PC-3 (cell line): ENCODE results near the gene SPTAN1. TPM values are rescaled to one million over a fixed set of nuclear protein-coding genes. Genes with fewer than 3 reads are reported as not detected.

Experiments used
- ATAC-seq: fragments of 200-7000 bp; cut with Tn5 transposase; 2 replicates; pipeline ENCODE4 v1.9.1; 2020; ENCODE audit warnings: mild to moderate bottlenecking, moderate library complexity
- BruUV-seq: library from RNA; stranded (reverse); fragments of 400-500 nt; replicated peaks from 2 replicates; lab custom pipeline; 2021; lab: Mats Ljungman, UMichigan
- CTCF ChIA-PET: fragments of 300-600 bp; sonication (Branson Sonifier 250); formaldehyde crosslinking; loops from one replicate; lab custom pipeline; 2022; ENCODE audit warnings: antibody characterized with exemption; lab: Charles Lee
- POLR2A ChIA-PET: fragments of 300-600 bp; sonication (Branson Sonifier 250); formaldehyde crosslinking; loops from one replicate; lab custom pipeline; 2022; ENCODE audit warnings: antibody characterized with exemption; ENCODE audit not compliant: unreplicated experiment; lab: Charles Lee
- DNase-seq: peaks from one replicate; pipeline ENCODE4 v3.0.0-alpha.2; 2015
- H2AFZ ChIP-seq: fragments of 300-600 bp; sonication (generic); 2 replicates; pipeline ENCODE4 v1.6.0; 2016; ENCODE audit warnings: antibody characterized with exemption, low read length
- H3F3A ChIP-seq: fragments of 300-600 bp; sonication (generic); one replicate; pipeline ENCODE4 v1.6.0; 2017; ENCODE audit warnings: antibody characterized with exemption, low read length, control low read depth, mild to moderate bottlenecking; ENCODE audit not compliant: unreplicated experiment
- H3K27ac ChIP-seq: fragments of 300-600 bp; sonication (generic); 2 replicates; pipeline ENCODE4 v1.5.1; 2016; ENCODE audit warnings: mild to moderate bottlenecking, low read length
- H3K27me3 ChIP-seq: fragments of 300-600 bp; sonication (generic); 2 replicates; pipeline ENCODE4 v1.6.1; 2016; ENCODE audit warnings: low read length, mixed read lengths
- H3K36me3 ChIP-seq: fragments of 300-600 bp; sonication (generic); 2 replicates; pipeline ENCODE4 v1.6.1; 2016; ENCODE audit warnings: low read depth, mixed run types, low read length, mixed read lengths
- H3K4me1 ChIP-seq: fragments of 300-600 bp; sonication (generic); 2 replicates; pipeline ENCODE4 v1.5.1; 2016; ENCODE audit warnings: low read length; ENCODE audit not compliant: insufficient read depth
- H3K4me2 ChIP-seq: fragments of 300-600 bp; sonication (generic); 2 replicates; pipeline ENCODE4 v1.6.0; 2016; ENCODE audit warnings: low read length
- H3K4me3 ChIP-seq: fragments of 300-600 bp; sonication (generic); 2 replicates; pipeline ENCODE4 v1.5.1; 2016; ENCODE audit warnings: mild to moderate bottlenecking, low read length, mixed read lengths
- H3K79me2 ChIP-seq: fragments of 300-600 bp; sonication (generic); 2 replicates; pipeline ENCODE4 v1.6.1; 2017; ENCODE audit warnings: low read length, mixed read lengths
- H3K9ac ChIP-seq: fragments of 300-600 bp; sonication (generic); 2 replicates; pipeline ENCODE4 v1.6.0; 2016; ENCODE audit warnings: mild to moderate bottlenecking, low read length
- H3K9me2 ChIP-seq: fragments of 300-600 bp; sonication (generic); replicated peaks from 2 replicates; pipeline ENCODE4 v1.6.1; 2016; ENCODE audit warnings: mixed run types, low read length, mixed read lengths
- H3K9me3 ChIP-seq: fragments of 300-600 bp; sonication (generic); 2 replicates; pipeline ENCODE4 v1.6.1; 2016; ENCODE audit warnings: low read length, mixed read lengths
- H4K20me1 ChIP-seq: fragments of 300-600 bp; sonication (generic); 2 replicates; pipeline ENCODE4 v1.6.1; 2016; ENCODE audit warnings: low read length, mixed read lengths
- CTCF ChIP-seq: fragments of 300-600 bp; sonication (generic); conservative IDR thresholded peaks from 2 replicates; pipeline ENCODE4 v1.5.1; 2017; ENCODE audit warnings: antibody characterized with exemption, low read depth, mild to moderate bottlenecking, low read length
- EZH2 ChIP-seq: fragments of 300-600 bp; sonication (generic); IDR thresholded peaks from one replicate; pipeline ENCODE4 v1.6.1; 2017; ENCODE audit warnings: antibody characterized with exemption, mild to moderate bottlenecking, low read length; ENCODE audit not compliant: unreplicated experiment
- EZH2phosphoT487 ChIP-seq: fragments of 300-600 bp; sonication (generic); IDR thresholded peaks from 2 replicates; pipeline ENCODE4 v1.6.1; 2018; ENCODE audit warnings: mild to moderate bottlenecking, antibody characterized with exemption, low read length, borderline replicate concordance
- intact Hi-C: fragments of 100-400 bp; cut with micrococcal nuclease; formaldehyde crosslinking; loops from 2 replicates; pipeline ENCODE4 v1.9.0; 2023
- total RNA-seq: library from RNA; depleted of rRNA; stranded (reverse); fragments of >200 nt; gene quantifications from 2 replicates; pipeline ENCODE4 v1.2.3, GENCODE V29; 2014; rRNA removed

Gene SPTAN1
- total RNA-seq, 1 experiment from 2014 or later, result 221 TPM

GRCh38 chr9:128675382-128675781 is 123.0 kb downstream of the SPTAN1 start:
- Histone ChIP-seq H3K27me3 (no peaks in the 10 kb centered on the region), H3K79me2 (no peaks in the 10 kb centered on the region), H3K4me3 (no peak overlapping the region), H3K27ac (no peak overlapping the region), H4K20me1 (no peaks in the 10 kb centered on the region), H3F3A (no peaks in the 10 kb centered on the region), H3K9me3 (no peaks in the 10 kb centered on the region), H3K4me1 (no peaks in the 10 kb centered on the region), H2AFZ (no peak overlapping the region), H3K4me2 (no peak overlapping the region), H3K36me3 (no peaks in the 10 kb centered on the region), H3K9ac (no peak overlapping the region), H3K9me2 (no peaks in the 10 kb centered on the region)
- ChIA-PET CTCF (no interaction called here), POLR2A (no interaction called here)
- TF ChIP-seq CTCF (no peak), EZH2phosphoT487 (no peak)
- DNase-seq (no peak), ATAC-seq (no peak)
- intact Hi-C loops, result no loop called here
- BruUV-seq, result no TSS peak

GRCh38 chr9:128677794-128678193 is 125.4 kb downstream of the SPTAN1 start:
- Histone ChIP-seq H3K9ac (no peak overlapping the region), H3K4me1 (no peaks in the 10 kb centered on the region), H3K79me2 (peaks cover under 1% of the 10 kb centered on the region; the same call in 1 of the 2 replicates), H3K4me2 (no peak overlapping the region), H2AFZ (no peak overlapping the region), H3K27me3 (no peaks in the 10 kb centered on the region), H3K36me3 (no peaks in the 10 kb centered on the region), H3K9me3 (no peaks in the 10 kb centered on the region), H4K20me1 (no peaks in the 10 kb centered on the region), H3F3A (no peaks in the 10 kb centered on the region), H3K27ac (no peak overlapping the region), H3K9me2 (no peaks in the 10 kb centered on the region), H3K4me3 (no peak overlapping the region)
- no TSS peak for BruUV-seq
- ChIA-PET CTCF (no interaction called here), POLR2A (no interaction called here)
- intact Hi-C loops, result no loop called here
- TF ChIP-seq EZH2phosphoT487 (no peak), EZH2 (no peak), CTCF (no peak)
- DNase-seq (no peak), ATAC-seq (no peak)

Other genes starting within 250 kb of the SPTAN1 start
- gene TRUB2, start 230.1 kb upstream of the SPTAN1 start, total RNA-seq, result 24.9 and 32.2 TPM in 2 replicates
- 28.1 and 31.3 TPM in 2 replicates for gene COQ4, start 229.7 kb upstream of the SPTAN1 start, total RNA-seq
- 39.1 and 41.1 TPM in 2 replicates for gene SLC27A4, start 212.1 kb upstream of the SPTAN1 start, total RNA-seq
- 29.1 and 35.7 TPM in 2 replicates for gene URM1, start 181.2 kb upstream of the SPTAN1 start, total RNA-seq
- 19.1 and 23.1 TPM in 2 replicates for gene CERCAM, start 131.7 kb upstream of the SPTAN1 start, total RNA-seq
- 31.2 and 35.0 TPM in 2 replicates for gene ODF2, start 96.6 kb upstream of the SPTAN1 start, total RNA-seq
- 27.0 and 39.0 TPM in 2 replicates for gene GLE1, start 47.9 kb upstream of the SPTAN1 start, total RNA-seq
- 185 and 196 TPM in 2 replicates for gene DYNC2I2, start 104.3 kb downstream of the SPTAN1 start, total RNA-seq
- 647 and 709 TPM in 2 replicates for gene SET, start 136.6 kb downstream of the SPTAN1 start, total RNA-seq
- 7.8 and 9.4 TPM in 2 replicates for gene PKN3, start 149.9 kb downstream of the SPTAN1 start, total RNA-seq
- gene ZDHHC12, start 171.5 kb downstream of the SPTAN1 start, total RNA-seq, result 82.4 and 86.1 TPM in 2 replicates
- 14.8 and 20.6 TPM in 2 replicates for gene ZER1, start 219.3 kb downstream of the SPTAN1 start, total RNA-seq
- gene TBC1D13, start 234.7 kb downstream of the SPTAN1 start, total RNA-seq, result 15.0 and 18.8 TPM in 2 replicates